H1 (cell line): ENCODE results near the gene ADAMTS17. TPM values are rescaled to one million over a fixed set of nuclear protein-coding genes. Genes with fewer than 3 reads are reported as not detected.
A peak's percentile ranks its signal among the peaks of the same experiment; 100 is the strongest.

Experiments used
- CTCF ChIA-PET: fragments of 300-600 bp; sonication (Branson Sonifier 250); formaldehyde crosslinking; loops from one replicate; lab custom pipeline; 2021; ENCODE audit not compliant: partially characterized antibody; lab: Charles Lee
- POLR2A ChIA-PET: fragments of 300-600 bp; sonication (Branson Sonifier 250); formaldehyde crosslinking; loops from one replicate; lab custom pipeline; 2021; ENCODE audit warnings: inconsistent platforms; ENCODE audit not compliant: partially characterized antibody; lab: Charles Lee
- DNase-seq, 2 experiments: peaks; one replicate each; pipeline versions ENCODE4 v3.0.0 to v3.0.0-alpha.2; 2010 to 2022; ENCODE audit warnings: low spot score in 2 of 2, low read depth in 1 of 2, mixed read lengths in 1 of 2
- FAIRE-seq: peaks from 2 replicates; lab custom pipeline; 2011; peaks lifted over from hg19 to GRCh38; lab: Jason Lieb, UNC
- H2AFZ ChIP-seq: 2 replicates; pipeline ENCODE4 v1.8.1; 2012; ENCODE audit warnings: low read length, inconsistent platforms
- H2AK5ac ChIP-seq: 2 replicates; pipeline ENCODE4 v1.6.1; 2013; ENCODE audit warnings: low read depth, low read length
- H2BK120ac ChIP-seq: replicated peaks from 2 replicates; pipeline ENCODE3; 2013; ENCODE audit warnings: low read depth, low read length, inconsistent platforms
- H2BK12ac ChIP-seq: 2 replicates; pipeline ENCODE4 v1.6.1; 2013; ENCODE audit warnings: low read depth, low read length
- H2BK15ac ChIP-seq: 2 replicates; pipeline ENCODE4 v1.6.1; 2013; ENCODE audit warnings: low read length
- H2BK20ac ChIP-seq: 2 replicates; pipeline ENCODE4 v1.6.1; 2013; ENCODE audit warnings: low read length
- H2BK5ac ChIP-seq: 2 replicates; pipeline ENCODE4 v1.6.1; 2013; ENCODE audit warnings: low read depth, low read length
- H3K14ac ChIP-seq: 2 replicates; pipeline ENCODE4 v1.6.1; 2013; ENCODE audit warnings: inconsistent platforms; ENCODE audit not compliant: insufficient read length
- H3K18ac ChIP-seq: 2 replicates; pipeline ENCODE4 v1.6.1; 2013; ENCODE audit warnings: low read length; ENCODE audit errors: extremely low read depth
- H3K23ac ChIP-seq: 2 replicates; pipeline ENCODE4 v1.6.1; 2013; ENCODE audit warnings: inconsistent platforms; ENCODE audit not compliant: insufficient read length
- H3K23me2 ChIP-seq: 2 replicates; pipeline ENCODE4 v1.6.1; 2013; ENCODE audit warnings: low read depth, low read length
- H3K27ac ChIP-seq: 2 replicates; pipeline ENCODE4 v1.6.1; 2011; ENCODE audit warnings: low read depth, low read length, inconsistent platforms
- H3K27me3 ChIP-seq, 4 experiments: replicated peaks in 1 of 4; 1 replicate in 1 of 4; 2 replicates in 3 of 4; pipeline versions ENCODE4 v1.6.1 to v1.8.1; 2011 to 2013; ENCODE audit warnings: low read length in 3 of 4, mild to moderate bottlenecking in 3 of 4, inconsistent platforms in 2 of 4, mixed read lengths in 2 of 4, moderate library complexity in 1 of 4; ENCODE audit not compliant: control insufficient read depth in 3 of 4, insufficient read depth in 3 of 4; ENCODE audit errors: extremely low read depth in 1 of 4
- H3K36me3 ChIP-seq, 4 experiments: 2 replicates each; pipeline versions ENCODE4 v1.6.1 to v1.8.1; 2011 to 2013; ENCODE audit warnings: mild to moderate bottlenecking in 4 of 4, low read length in 3 of 4, moderate library complexity in 2 of 4, control low read depth in 1 of 4, inconsistent platforms in 1 of 4; ENCODE audit not compliant: insufficient read depth in 4 of 4, control insufficient read depth in 2 of 4
- H3K4ac ChIP-seq: replicated peaks from 2 replicates; pipeline ENCODE3; 2013; ENCODE audit warnings: low read length, low read depth, mixed read lengths, inconsistent platforms; ENCODE audit not compliant: insufficient read length
- H3K4me1 ChIP-seq, 4 experiments: replicated peaks in 1 of 4; 1 replicate in 1 of 4; 2 replicates in 3 of 4; pipeline versions ENCODE4 v1.6.1 to v1.8.1; 2011 to 2013; ENCODE audit warnings: low read length in 3 of 4, inconsistent platforms in 2 of 4, mixed read lengths in 1 of 4; ENCODE audit not compliant: insufficient read depth in 4 of 4, control insufficient read depth in 3 of 4
- H3K4me2 ChIP-seq, 2 experiments: 2 replicates each; pipeline versions ENCODE4 v1.6.1 to v1.8.1; 2011 to 2013; ENCODE audit warnings: low read depth in 2 of 2, low read length in 2 of 2, control low read depth in 1 of 2, inconsistent platforms in 1 of 2, mild to moderate bottlenecking in 1 of 2; ENCODE audit not compliant: insufficient read depth in 1 of 2
- H3K4me3 ChIP-seq, 4 experiments: fragments of 200-600, 300-600 bp in 1 of 4; sonication (generic), shearing (Covaris generic), sonication (Bioruptor Twin) in 1 of 4; 2 replicates each; pipeline versions ENCODE4 v1.5.1 to v1.8.1; 2011 to 2016; ENCODE audit warnings: low read length in 4 of 4, low read depth in 3 of 4, control low read depth in 2 of 4, inconsistent platforms in 2 of 4, mild to moderate bottlenecking in 2 of 4, mixed read lengths in 1 of 4, moderate library complexity in 1 of 4; ENCODE audit not compliant: insufficient read depth in 2 of 4; ENCODE audit errors: extremely low read depth in 1 of 4
- H3K56ac ChIP-seq: replicated peaks from 2 replicates; pipeline ENCODE3; 2013; ENCODE audit warnings: low read depth, mild to moderate bottlenecking, mixed read lengths, low read length, inconsistent platforms; ENCODE audit not compliant: insufficient read length
- H3K79me1 ChIP-seq: 2 replicates; pipeline ENCODE4 v1.6.1; 2013; ENCODE audit warnings: low read depth, low read length, control low read depth
- H3K79me2 ChIP-seq, 2 experiments: 2 replicates each; pipeline versions ENCODE4 v1.6.1 to v1.8.1; 2012 to 2013; ENCODE audit warnings: low read length in 2 of 2, mild to moderate bottlenecking in 2 of 2, inconsistent platforms in 1 of 2; ENCODE audit not compliant: insufficient read depth in 2 of 2, control insufficient read depth in 1 of 2
- H3K9ac ChIP-seq, 4 experiments: replicated peaks in 1 of 4; 1 replicate in 1 of 4; 2 replicates in 3 of 4; pipeline versions ENCODE4 v1.6.1 to v1.8.1; 2011 to 2013; ENCODE audit warnings: low read depth in 3 of 4, low read length in 3 of 4, control low read depth in 2 of 4, mild to moderate bottlenecking in 2 of 4, moderate library complexity in 2 of 4, inconsistent platforms in 1 of 4; ENCODE audit errors: extremely low read depth in 1 of 4
- H3K9me3 ChIP-seq, 2 experiments: 2 replicates each; pipeline versions ENCODE4 v1.6.1 to v1.8.1; 2012 to 2013; ENCODE audit warnings: mild to moderate bottlenecking in 2 of 2, moderate library complexity in 2 of 2, control low read depth in 1 of 2, inconsistent platforms in 1 of 2, low read depth in 1 of 2, low read length in 1 of 2, mixed read lengths in 1 of 2; ENCODE audit not compliant: insufficient read depth in 2 of 2
- H4K20me1 ChIP-seq, 2 experiments: replicated peaks in 1 of 2; 2 replicates each; pipeline versions ENCODE3 to v1.8.1; 2011 to 2013; ENCODE audit warnings: inconsistent platforms in 2 of 2, low read length in 2 of 2, mild to moderate bottlenecking in 1 of 2; ENCODE audit not compliant: insufficient read depth in 2 of 2, control insufficient read depth in 1 of 2
- H4K5ac ChIP-seq: 2 replicates; pipeline ENCODE4 v1.6.1; 2013; ENCODE audit warnings: low read length, low read depth, mixed read lengths, inconsistent platforms; ENCODE audit not compliant: insufficient read length
- H4K8ac ChIP-seq: 2 replicates; pipeline ENCODE4 v1.8.0; 2013; ENCODE audit warnings: mild to moderate bottlenecking, moderate library complexity, low read length, inconsistent platforms; ENCODE audit not compliant: insufficient read depth; ENCODE audit errors: extremely low read depth
- H4K91ac ChIP-seq: replicated peaks from 2 replicates; pipeline ENCODE3; 2013; ENCODE audit warnings: low read length, mixed read lengths, inconsistent platforms; ENCODE audit not compliant: insufficient read length
- ASH2L ChIP-seq: fragments of 200-600, 300-600 bp; sonication (generic); IDR thresholded peaks from one replicate; pipeline ENCODE4 v1.7.1; 2017; ENCODE audit warnings: low read length
- CBX8 ChIP-seq: fragments of 300-800, 300-1000 bp; sonication (generic); IDR thresholded peaks from 2 replicates; pipeline ENCODE4 v1.7.1; 2016; ENCODE audit warnings: low read depth, low read length, borderline replicate concordance
- E2F6 ChIP-seq: IDR thresholded peaks from 2 replicates; pipeline ENCODE4 v1.6.1; 2012; ENCODE audit warnings: inconsistent platforms
- HDAC2 ChIP-seq, 2 experiments: fragments of 300-600 bp in 1 of 2; sonication (generic) in 1 of 2; IDR thresholded peaks; 2 replicates each; pipeline ENCODE4 v1.6.1; 2011 to 2012; ENCODE audit warnings: low read depth in 2 of 2, low read length in 2 of 2, mild to moderate bottlenecking in 2 of 2, moderate library complexity in 2 of 2, borderline replicate concordance in 1 of 2, inconsistent platforms in 1 of 2
- KDM4A ChIP-seq: IDR thresholded peaks from one replicate; pipeline ENCODE4 v1.7.1; 2012; ENCODE audit warnings: low read depth, mild to moderate bottlenecking, moderate library complexity, low read length, inconsistent platforms; ENCODE audit not compliant: severe bottlenecking
- POLR2AphosphoS5 ChIP-seq: IDR thresholded peaks from 2 replicates; pipeline ENCODE4 v1.6.1; 2011; ENCODE audit warnings: low read depth, low read length
- RAD21 ChIP-seq, 2 experiments: IDR thresholded peaks in 1 of 2; conservative IDR thresholded peaks in 1 of 2; 2 replicates each; pipeline ENCODE4 v1.6.1; 2011; ENCODE audit warnings: low read depth in 2 of 2, low read length in 2 of 2, improper control_type of control experiment in 1 of 2, inconsistent platforms in 1 of 2, mild to moderate bottlenecking in 1 of 2, moderate library complexity in 1 of 2
- SAP30 ChIP-seq: fragments of 300-600 bp; sonication (generic); IDR thresholded peaks from 2 replicates; pipeline ENCODE4 v1.7.1; 2012; ENCODE audit warnings: low read length, moderate library complexity, mild to moderate bottlenecking, inconsistent platforms; ENCODE audit not compliant: insufficient read depth, insufficient replicate concordance
- SIRT6 ChIP-seq: IDR thresholded peaks from one replicate; pipeline ENCODE4 v1.7.1; 2012; ENCODE audit warnings: low read length, inconsistent platforms
- SP1 ChIP-seq: IDR thresholded peaks from 2 replicates; pipeline ENCODE4 v1.6.1; 2011; ENCODE audit warnings: low read depth, low read length
- YY1 ChIP-seq: IDR thresholded peaks from 2 replicates; pipeline ENCODE4 v1.6.1; 2011; ENCODE audit warnings: low read depth, mild to moderate bottlenecking, low read length
- WGBS, 2 experiments: shearing (Covaris generic) in 1 of 2; methylation state at CpG; one replicate each; pipeline versions ENCODE4 v1.1.6 to v1.1.7; 2013 to 2015; ENCODE audit warnings: low lambda C conversion rate in 2 of 2, mixed read lengths in 2 of 2, inconsistent platforms in 1 of 2, low coverage in 1 of 2, missing lambda C conversion rate in 1 of 2; ENCODE audit not compliant: insufficient replicate concordance in 2 of 2, insufficient coverage in 1 of 2, insufficient read length in 1 of 2; ENCODE audit errors: extremely low coverage in 1 of 2, missing lambda C conversion rate in 1 of 2; 5-methylcytosine and 5-hydroxymethylcytosine counted together
- polyA plus RNA-seq, 7 experiments: library from polyadenylated mRNA; depleted of rRNA in 3 of 7; stranded (reverse) in 5 of 7; unstranded in 2 of 7; fragments of >200 nt in 5 of 7; fragments of 200-250 nt in 2 of 7; gene quantifications; 1 replicate in 5 of 7; 2 replicates in 1 of 7; 4 replicates in 1 of 7; pipeline versions ENCODE4 v1.2.1 to v1.2.3, GENCODE V29; 2011 to 2013; ENCODE audit warnings: missing spikeins in 2 of 7, mixed read lengths in 2 of 7
- total RNA-seq: library from RNA; stranded (reverse); fragmentation: NEBNext Ultra II Directional; extraction: Animal tissue kit (Norgen Biotek cat#: 25700); gene quantifications from 2 replicates; pipeline ENCODE4 v1.2.1, GENCODE V29; 2021

Gene ADAMTS17
- total and polyA plus RNA-seq, 2 of the 8 experiments (the other 6 are each of a cell fraction or from before 2014, with no cell fraction given) = 0.51 to 1.7 TPM

DNA sequence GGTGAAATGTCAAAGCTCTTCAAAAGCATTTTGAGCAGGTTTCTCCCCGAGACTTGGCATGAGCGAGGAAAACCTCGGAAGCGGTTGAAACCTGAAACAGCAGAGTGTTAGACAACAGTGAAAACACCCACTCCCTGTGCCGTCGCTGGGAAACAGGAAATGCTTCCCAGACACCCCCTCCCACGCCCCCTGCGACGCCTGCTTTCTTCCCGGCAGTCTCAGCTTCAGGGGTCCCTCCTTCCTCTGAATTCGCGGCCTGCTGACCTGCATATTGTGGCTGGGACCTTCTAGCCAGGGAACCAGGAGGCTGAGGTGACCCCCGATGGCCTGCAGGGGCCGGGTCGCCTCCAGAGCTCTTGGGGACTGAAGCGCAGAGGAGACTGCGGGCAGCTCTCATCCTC, 357.9 kb downstream of the ADAMTS17 start:
- H4K91ac ChIP-seq = peak overlapping the region; percentile 86
- H3K27ac ChIP-seq = peak overlapping the region; percentile 48; the same call in 1 of the 2 replicates
- peaks cover 0 to 6% of the 10 kb centered on the region in 2 experiments; a peak in 2 of 4 replicates for H3K9me3 ChIP-seq
- peak overlapping the region; percentile 86 for H2BK120ac ChIP-seq
- peak overlapping the region; percentile 65 for H2AFZ ChIP-seq
- no peak overlapping the region for H3K23ac ChIP-seq
- H3K23me2 ChIP-seq = peaks cover 2% of the 10 kb centered on the region; the same call in 1 of the 2 replicates
- H3K9ac ChIP-seq = peak overlapping the region in 1 of 4 experiments; percentile 5; a peak in 2 of 7 replicates
- H3K4me1 ChIP-seq = peaks cover 15 to 27% (median 19%) of the 10 kb centered on the region in 4 experiments
- ChIA-PET CTCF (interaction anchor here (0.9 to 5.1 kb wide), 11 partner anchors 14 to 364 kb away, joined by 3 to 42 read pairs (median 5); no protein-coding TSS in a partner anchor), POLR2A (interaction anchor here (1.0 to 2.9 kb wide), 3 partner anchors 9 to 55 kb away, joined by 4 to 18 read pairs (median 4); no protein-coding TSS in a partner anchor)
- no peak for FAIRE-seq
- H3K36me3 ChIP-seq = no peaks in the 10 kb centered on the region
- H3K14ac ChIP-seq = no peak overlapping the region
- H3K4me2 ChIP-seq = peak overlapping the region; percentile 58 to 72
- H2BK12ac ChIP-seq = peak overlapping the region; percentile 51
- peak overlapping the region; percentile 75 for H3K18ac ChIP-seq
- H3K56ac ChIP-seq = no peak overlapping the region
- peak overlapping the region; percentile 75 for H4K8ac ChIP-seq
- no peaks in the 10 kb centered on the region for H3K79me2 ChIP-seq
- DNase-seq = peak in 1 of 2 experiments; percentile 66
- H3K4ac ChIP-seq = peak overlapping the region; percentile 4
- H4K5ac ChIP-seq = peak overlapping the region; percentile 39
- no peaks in the 10 kb centered on the region for H4K20me1 ChIP-seq
- 0 out of 2 replicates have a peak overlapping the region, but pooled peaks have one; percentile 49 for H2BK15ac ChIP-seq
- H2BK5ac ChIP-seq = peak overlapping the region; percentile 94; the same call in 1 of the 2 replicates
- H2BK20ac ChIP-seq = peak overlapping the region; percentile 49; the same call in 1 of the 2 replicates
- WGBS, 2 experiments = 31% methylated on average over 15 of the region's 17 CpGs; no CpG with 5 or more reads in 1 of the 2 experiments
- peak overlapping the region; percentile 71; the same call in 1 of the 2 replicates for H2AK5ac ChIP-seq
- H3K4me3 ChIP-seq = peak overlapping the region in 2 of 4 experiments; percentile 23 to 40; a peak in 3 of 8 replicates
- H3K27me3 ChIP-seq = no peaks in the 10 kb centered on the region
- H3K79me1 ChIP-seq = no peaks in the 10 kb centered on the region
- TF ChIP-seq POLR2AphosphoS5 = no peak
- TF ChIP-seq KDM4A = no peak
- no peak for TF ChIP-seq SAP30
- TF ChIP-seq CBX8 = no peak
- no peak for TF ChIP-seq HDAC2 (IDR thresholded peaks at IDR 0.05; ENCODE audit: borderline replicate concordance in 1 of 2, low read depth in 2 of 2, low read length in 2 of 2)
- no peak for TF ChIP-seq YY1
- no peak for TF ChIP-seq E2F6
- TF ChIP-seq RAD21 (IDR thresholded peaks at IDR 0.05 in 1 of 2, conservative IDR thresholded peaks at IDR 0.05 in 1 of 2; ENCODE audit: low read depth in 2 of 2, low read length in 2 of 2) = peak in 1 of 2 experiments; percentile 22; a peak in 1 of 4 replicates
- TF ChIP-seq SIRT6 = no peak
- TF ChIP-seq ASH2L = peak; percentile 11
- TF ChIP-seq SP1 = no peak
